Keratinocyte (primary cell): Measurements from ENCODE around the gene COL20A1. TPM values are rescaled to one million over a fixed set of nuclear protein-coding genes. Genes with fewer than 3 reads are reported as not detected.

Experiments
- DNase-seq: peaks from one replicate; pipeline ENCODE4 v3.0.0-alpha.2; 2011; ENCODE audit warnings: low read depth, missing footprints, low spot score
- FAIRE-seq: peaks from 2 replicates; lab custom pipeline; 2011; peaks lifted over from hg19 to GRCh38; lab: Jason Lieb, UNC
- H2AFZ ChIP-seq: 2 replicates; pipeline ENCODE4 v1.6.0; 2012; ENCODE audit warnings: low read length, control low read depth, inconsistent platforms; ENCODE audit not compliant: control insufficient read depth
- H3K27ac ChIP-seq: 2 replicates; pipeline ENCODE4 v1.5.1; 2011; ENCODE audit warnings: low read length; ENCODE audit not compliant: control insufficient read depth, insufficient read depth
- H3K27me3 ChIP-seq: 3 replicates; pipeline ENCODE4 v1.6.0; 2011; ENCODE audit warnings: low read length; ENCODE audit not compliant: control insufficient read depth, insufficient read depth; ENCODE audit errors: extremely low read depth
- H3K36me3 ChIP-seq, 2 experiments: 2 replicates in 1 of 2; 3 replicates in 1 of 2; pipeline ENCODE4 v1.5.1; 2011; ENCODE audit warnings: low read length in 2 of 2, mild to moderate bottlenecking in 1 of 2; ENCODE audit not compliant: control insufficient read depth in 2 of 2, insufficient read depth in 2 of 2; ENCODE audit errors: extremely low read depth in 1 of 2
- H3K4me1 ChIP-seq: 3 replicates; pipeline ENCODE4 v1.5.1; 2011; ENCODE audit warnings: low read length; ENCODE audit not compliant: control insufficient read depth, insufficient read depth; ENCODE audit errors: extremely low read depth
- H3K4me2 ChIP-seq: 3 replicates; pipeline ENCODE4 v1.6.0; 2011; ENCODE audit warnings: low read depth, low read length; ENCODE audit not compliant: control insufficient read depth, insufficient read depth; ENCODE audit errors: extremely low read depth
- H3K4me3 ChIP-seq, 3 experiments: fragments of 200-600 bp in 1 of 3; sonication (generic) in 1 of 3; 2 replicates in 2 of 3; 3 replicates in 1 of 3; pipeline ENCODE4 v1.5.1; 2011 to 2016; ENCODE audit warnings: low read length in 3 of 3, mild to moderate bottlenecking in 3 of 3, control low read depth in 2 of 3, inconsistent platforms in 1 of 3, low read depth in 1 of 3, mixed read lengths in 1 of 3, mixed run types in 1 of 3, moderate library complexity in 1 of 3; ENCODE audit not compliant: control insufficient read depth in 2 of 3, insufficient read depth in 2 of 3; ENCODE audit errors: extremely low read depth in 1 of 3
- H3K79me2 ChIP-seq: 2 replicates; pipeline ENCODE4 v1.6.0; 2012; ENCODE audit warnings: low read length; ENCODE audit not compliant: control insufficient read depth, insufficient read depth
- H3K9ac ChIP-seq: 3 replicates; pipeline ENCODE4 v1.6.0; 2011; ENCODE audit warnings: low read length; ENCODE audit not compliant: control insufficient read depth, insufficient read depth; ENCODE audit errors: extremely low read depth
- H3K9me1 ChIP-seq: 3 replicates; pipeline ENCODE4 v1.6.0; 2011; ENCODE audit warnings: low read length; ENCODE audit not compliant: control insufficient read depth, insufficient read depth; ENCODE audit errors: extremely low read depth
- H3K9me3 ChIP-seq: 2 replicates; pipeline ENCODE4 v1.5.1; 2012; ENCODE audit warnings: low read depth, low read length; ENCODE audit not compliant: control insufficient read depth
- H4K20me1 ChIP-seq: 3 replicates; pipeline ENCODE4 v1.6.0; 2011; ENCODE audit warnings: low read length; ENCODE audit not compliant: control insufficient read depth, insufficient read depth; ENCODE audit errors: extremely low read depth
- EZH2 ChIP-seq: IDR thresholded peaks from one replicate; pipeline ENCODE4 v1.6.1; 2012; ENCODE audit warnings: inconsistent platforms, mild to moderate bottlenecking, low read length, moderate library complexity
- dilution Hi-C: fragments of 300-500 bp; cut with MboI; formaldehyde crosslinking; loops from one replicate; pipeline ENCODE4 v1.7.0; 2020; ENCODE audit warnings: low sequenced_read_pairs; ENCODE audit not compliant: extremely low pct_ligation_motif_present
- polyA plus RNA-seq, 5 experiments: library from polyadenylated mRNA; depleted of rRNA in 3 of 5; stranded (reverse) in 3 of 5; stranded (forward) in 1 of 5; unstranded in 1 of 5; fragments of >200 nt; gene quantifications; 1 replicate in 1 of 5; 2 replicates in 3 of 5; 3 replicates in 1 of 5; pipeline versions ENCODE4 v1.2.1 to v1.2.3, GENCODE V29; 2011 to 2012; ENCODE audit warnings: missing spikeins in 2 of 5, low read depth in 1 of 5, low replicate concordance in 1 of 5
- TF ChIP-seq, protein P1 (sequence below), 3 experiments: IDR thresholded peaks in 1 of 3; conservative IDR thresholded peaks in 1 of 3; optimal IDR thresholded peaks in 1 of 3; 2 replicates in 2 of 3; 3 replicates in 1 of 3; pipeline versions ENCODE3 to v1.5.1; 2011; ENCODE audit warnings: low read length in 3 of 3, mild to moderate bottlenecking in 3 of 3, moderate library complexity in 2 of 3, control low read depth in 1 of 3, inconsistent platforms in 1 of 3; ENCODE audit not compliant: insufficient read depth in 2 of 3; ENCODE audit errors: extremely low read depth in 1 of 3

Gene COL20A1
- polyA plus RNA-seq, 1 donor (not counting 4 experiments of a cell fraction or from before 2014, with no cell fraction given) = not detected

- TF ChIP-seq, protein P1, sequence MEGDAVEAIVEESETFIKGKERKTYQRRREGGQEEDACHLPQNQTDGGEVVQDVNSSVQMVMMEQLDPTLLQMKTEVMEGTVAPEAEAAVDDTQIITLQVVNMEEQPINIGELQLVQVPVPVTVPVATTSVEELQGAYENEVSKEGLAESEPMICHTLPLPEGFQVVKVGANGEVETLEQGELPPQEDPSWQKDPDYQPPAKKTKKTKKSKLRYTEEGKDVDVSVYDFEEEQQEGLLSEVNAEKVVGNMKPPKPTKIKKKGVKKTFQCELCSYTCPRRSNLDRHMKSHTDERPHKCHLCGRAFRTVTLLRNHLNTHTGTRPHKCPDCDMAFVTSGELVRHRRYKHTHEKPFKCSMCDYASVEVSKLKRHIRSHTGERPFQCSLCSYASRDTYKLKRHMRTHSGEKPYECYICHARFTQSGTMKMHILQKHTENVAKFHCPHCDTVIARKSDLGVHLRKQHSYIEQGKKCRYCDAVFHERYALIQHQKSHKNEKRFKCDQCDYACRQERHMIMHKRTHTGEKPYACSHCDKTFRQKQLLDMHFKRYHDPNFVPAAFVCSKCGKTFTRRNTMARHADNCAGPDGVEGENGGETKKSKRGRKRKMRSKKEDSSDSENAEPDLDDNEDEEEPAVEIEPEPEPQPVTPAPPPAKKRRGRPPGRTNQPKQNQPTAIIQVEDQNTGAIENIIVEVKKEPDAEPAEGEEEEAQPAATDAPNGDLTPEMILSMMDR (optimal IDR thresholded peaks at IDR 0.05 in 1 of 3, IDR thresholded peaks at IDR 0.05 in 1 of 3, conservative IDR thresholded peaks at IDR 0.05 in 1 of 3; ENCODE audit: extremely low read depth in 1 of 3, insufficient read depth in 2 of 3, low read length in 3 of 3) = no peak
- TF ChIP-seq EZH2 = no peak
- Histone ChIP-seq H3K4me2 (no peak overlapping the region), H3K9ac (no peak overlapping the region), H3K36me3 (peaks cover 41 to 42% of the 10 kb centered on the region in 2 experiments), H2AFZ (no peak overlapping the region), H3K9me1 (no peaks in the 10 kb centered on the region), H3K27ac (no peak overlapping the region), H3K4me3 (no peak overlapping the region), H4K20me1 (peaks cover 5% of the 10 kb centered on the region), H3K79me2 (peaks cover 24% of the 10 kb centered on the region), H3K27me3 (no peaks in the 10 kb centered on the region), H3K9me3 (no peaks in the 10 kb centered on the region), H3K4me1 (no peaks in the 10 kb centered on the region)
- DNase-seq (no peak), FAIRE-seq (no peak)
- dilution Hi-C loops = loop anchor here (10.0 kb wide), 1 partner anchor 56 kb away; no protein-coding TSS in a partner anchor
Measured at GRCh38 chr20:63280371-63280770, 12.6 kb upstream of the COL20A1 start.

GRCh38 chr20:63280929-63281545 lies 11.9 kb upstream of the COL20A1 start:
- Histone ChIP-seq H3K27ac (no peak overlapping the region), H3K9me3 (no peaks in the 10 kb centered on the region), H3K79me2 (peaks cover 18% of the 10 kb centered on the region), H4K20me1 (peaks cover 3% of the 10 kb centered on the region), H3K9me1 (no peaks in the 10 kb centered on the region), H3K9ac (no peak overlapping the region), H3K4me3 (no peak overlapping the region), H3K4me1 (no peaks in the 10 kb centered on the region), H3K4me2 (no peak overlapping the region), H3K36me3 (peaks cover 36 to 44% of the 10 kb centered on the region in 2 experiments), H2AFZ (no peak overlapping the region), H3K27me3 (no peaks in the 10 kb centered on the region)
- dilution Hi-C loops = loop anchor here (10.0 kb wide), 1 partner anchor 56 kb away; no protein-coding TSS in a partner anchor
- DNase-seq (no peak), FAIRE-seq (no peak)
- TF ChIP-seq, protein P1 (optimal IDR thresholded peaks at IDR 0.05 in 1 of 3, IDR thresholded peaks at IDR 0.05 in 1 of 3, conservative IDR thresholded peaks at IDR 0.05 in 1 of 3; ENCODE audit: extremely low read depth in 1 of 3, insufficient read depth in 2 of 3, low read length in 3 of 3) = peak; percentile 31 to 46 (median 43)
- no peak for TF ChIP-seq EZH2
